GM18870 (cell line): Measurements from ENCODE around the gene C6.
"Not testable (repeated sequence)": the region's sequence is repeated elsewhere in the genome, so short reads cannot be mapped to it uniquely, and the experiment has no call there.

Source experiments
- ATAC-seq: cut with Tn5 transposase; IDR thresholded peaks from one replicate; pipeline ENCODE4 v1.9.1; 2021; ENCODE audit warnings: moderate library complexity; ENCODE audit not compliant: unreplicated experiment

Gene C6

DNA sequence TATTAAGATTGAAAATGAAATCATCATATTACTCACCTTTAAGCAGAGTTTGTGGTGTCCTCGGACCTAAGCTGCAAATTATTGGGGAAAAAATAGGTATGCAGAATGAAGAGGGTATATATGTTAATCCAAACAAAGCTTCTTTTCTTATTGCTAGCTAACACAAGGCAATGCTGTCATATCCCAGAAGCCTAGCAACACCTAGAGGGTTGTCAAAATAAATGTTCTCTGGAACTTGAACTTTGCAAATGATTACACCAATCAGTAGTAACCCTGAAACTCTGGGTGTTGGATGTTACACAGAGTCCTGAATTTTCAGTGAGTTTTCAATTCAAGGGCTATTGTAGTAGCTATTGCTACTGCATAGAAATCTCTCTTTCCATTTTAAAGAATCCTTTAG, at the start of gene C6:
Gene C6 (minus strand): TSS at position 193 of the 400 bp plus-strand sequence. CDS start 10,302 bp downstream, outside the sequence.
- no peak for ATAC-seq

DNA sequence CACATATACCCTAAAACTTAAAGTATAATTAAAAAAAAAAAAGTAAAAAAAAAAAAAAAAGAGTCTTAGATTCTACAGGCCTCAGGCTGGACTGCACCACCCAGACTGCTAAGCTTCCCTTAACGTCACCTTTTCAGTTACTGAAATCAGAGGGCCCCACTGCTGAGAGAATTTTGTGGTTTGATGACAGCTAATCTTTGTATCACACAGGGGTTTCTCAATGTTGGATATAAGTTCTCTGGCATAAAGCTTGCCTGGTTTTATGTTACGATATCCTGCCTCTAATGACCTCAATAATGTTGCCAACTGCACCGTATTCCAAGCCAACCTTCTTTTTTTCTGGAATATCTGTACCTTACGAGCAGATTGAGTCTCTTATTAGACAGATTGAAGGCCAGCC, 43.1 kb upstream of the C6 start:
- no peak for ATAC-seq

DNA sequence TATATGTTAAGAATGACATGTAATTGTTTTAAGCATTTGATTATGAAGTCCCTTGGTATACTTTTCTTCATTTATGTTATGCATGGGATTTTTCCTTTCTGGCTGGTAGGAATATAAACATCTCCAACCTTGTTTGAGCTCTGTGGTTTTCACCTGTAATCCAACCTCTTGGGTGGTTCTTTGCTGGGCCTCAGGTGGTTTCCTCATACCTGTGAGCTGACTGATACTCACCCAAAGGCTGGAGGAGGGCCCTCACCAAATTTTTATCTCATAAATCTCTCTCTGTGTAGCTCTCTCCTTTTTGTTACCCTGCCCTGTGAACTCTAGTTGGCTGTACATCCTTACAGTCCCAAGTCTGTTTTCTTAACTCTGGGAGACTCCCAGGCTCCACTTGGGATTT, 39.8 kb upstream of the C6 start:
- ATAC-seq = no peak

DNA sequence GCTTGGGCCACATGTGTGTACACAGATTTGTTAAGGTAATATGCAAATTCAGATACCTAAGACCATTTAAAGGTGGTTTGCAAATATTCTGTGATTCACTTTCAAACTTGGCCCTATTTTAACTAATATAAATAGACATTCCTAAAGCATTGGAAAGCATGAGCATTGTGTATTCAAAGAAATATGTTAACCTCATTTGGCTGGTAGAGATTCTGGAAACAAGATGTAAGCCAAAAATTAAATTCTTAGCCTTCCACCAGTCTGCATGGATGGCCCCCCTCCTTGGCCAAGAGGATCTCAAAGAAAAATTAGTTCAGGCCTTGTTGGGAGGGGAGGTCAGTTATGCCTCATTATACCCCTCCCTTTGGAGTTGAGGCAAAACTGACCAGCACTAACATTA, 38.7 kb upstream of the C6 start:
- ATAC-seq = no peak

DNA sequence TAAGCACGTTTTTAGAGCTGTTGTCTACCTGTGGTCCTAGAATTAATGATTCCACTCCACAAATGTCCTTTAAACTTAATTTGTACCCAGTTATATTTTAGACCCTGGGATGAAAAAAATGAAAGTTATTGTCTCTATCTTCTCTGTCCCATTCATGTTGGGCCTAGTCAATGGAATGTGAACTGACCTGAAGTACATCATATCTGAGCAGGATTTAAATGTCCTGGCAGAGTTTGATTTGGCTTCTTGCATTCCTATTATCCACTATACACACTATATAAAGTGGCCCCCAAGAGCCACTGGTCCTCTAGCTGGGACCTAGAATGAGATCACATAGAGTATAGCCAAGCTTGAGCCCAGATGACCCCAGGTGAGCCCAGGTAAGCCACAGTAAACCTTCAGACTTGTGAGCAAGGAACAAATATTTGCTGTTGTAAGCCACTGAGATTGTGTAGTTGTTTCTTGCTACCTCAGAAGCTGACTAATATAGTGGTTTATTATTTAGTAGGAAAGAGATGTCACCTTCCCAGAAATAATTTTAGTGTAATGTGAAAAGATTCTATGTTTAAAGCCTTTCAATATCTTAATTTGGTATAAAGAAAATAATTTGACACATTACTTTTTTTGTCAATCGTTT, 37.1 kb upstream of the C6 start:
- ATAC-seq = no peak

DNA sequence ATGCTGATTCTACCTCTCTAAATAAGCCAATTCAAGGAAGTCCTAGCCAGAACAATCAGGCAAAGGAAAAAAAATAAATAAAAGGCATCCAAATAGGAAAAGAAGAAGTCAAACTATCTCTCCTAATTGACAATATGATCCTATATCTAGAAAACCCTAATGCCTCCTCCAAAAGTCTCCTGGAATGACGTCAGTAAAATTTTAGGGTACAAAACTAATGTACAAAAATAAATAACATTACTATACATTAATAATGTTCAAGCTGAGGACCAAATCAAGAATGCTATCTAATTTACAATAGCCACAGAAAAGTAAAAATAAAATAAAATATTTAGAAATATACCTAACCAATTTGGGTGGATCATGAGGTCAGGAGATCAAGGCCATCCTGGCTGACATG, 33.8 kb upstream of the C6 start:
- no peak for ATAC-seq

DNA sequence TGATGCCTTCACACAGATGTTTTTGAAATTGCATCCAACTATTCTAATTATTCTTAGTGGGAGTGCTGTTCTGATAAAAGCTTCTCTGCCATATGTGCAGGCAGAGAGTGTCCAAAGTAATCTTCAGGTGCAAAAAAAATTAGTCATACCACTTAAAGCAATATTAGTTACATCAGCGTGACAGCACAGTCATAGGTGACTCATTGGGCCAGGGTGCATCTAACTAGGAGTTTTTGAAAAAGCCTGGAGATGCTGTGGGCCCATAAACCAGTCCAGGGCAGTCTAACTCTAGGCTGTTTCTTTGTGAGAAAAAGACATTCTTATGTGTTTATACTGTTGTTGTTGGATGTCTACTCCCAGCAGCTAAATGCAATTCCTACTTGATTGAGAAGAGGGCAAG, 33.0 kb upstream of the C6 start:
- ATAC-seq = no peak

DNA sequence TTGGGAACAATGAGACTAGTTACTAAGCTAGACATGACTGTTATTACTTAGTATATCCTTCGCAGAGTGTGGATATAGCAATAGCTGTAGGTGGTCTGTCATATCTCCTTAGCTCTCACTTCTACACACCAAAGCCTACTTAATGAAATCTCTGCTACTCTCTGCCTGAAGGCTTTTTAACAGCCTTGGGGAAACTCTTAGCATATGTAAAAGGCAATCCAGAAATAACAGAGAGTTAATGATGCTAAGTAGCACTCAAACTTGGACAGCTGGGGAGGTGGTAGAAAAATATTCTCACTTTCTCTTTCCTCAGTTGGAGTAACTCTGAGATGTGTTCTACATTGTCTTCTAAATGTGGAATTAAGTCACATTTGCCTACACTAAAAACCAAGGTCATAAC, 30.2 kb upstream of the C6 start:
- ATAC-seq = no peak

DNA sequence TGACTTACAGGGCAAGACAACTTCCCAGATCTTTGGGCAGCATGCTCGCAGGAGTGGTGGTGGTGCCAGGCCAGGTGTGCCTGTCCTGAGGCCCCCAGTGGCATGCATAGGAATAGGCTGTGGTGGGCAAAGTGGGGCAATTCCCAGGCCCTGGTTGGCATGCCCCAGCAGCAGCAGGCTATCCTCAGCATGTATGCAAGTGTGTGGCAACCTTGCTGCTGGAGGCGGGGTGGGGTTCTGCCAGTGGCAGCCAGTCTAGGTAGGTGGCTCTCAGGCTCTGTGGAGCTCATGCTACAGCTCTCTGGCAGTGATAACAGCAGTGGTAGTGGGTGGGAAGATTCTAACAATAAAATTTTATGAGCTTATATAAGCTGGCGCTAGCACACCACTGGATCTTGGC, 27.7 kb upstream of the C6 start:
- no peak for ATAC-seq

DNA sequence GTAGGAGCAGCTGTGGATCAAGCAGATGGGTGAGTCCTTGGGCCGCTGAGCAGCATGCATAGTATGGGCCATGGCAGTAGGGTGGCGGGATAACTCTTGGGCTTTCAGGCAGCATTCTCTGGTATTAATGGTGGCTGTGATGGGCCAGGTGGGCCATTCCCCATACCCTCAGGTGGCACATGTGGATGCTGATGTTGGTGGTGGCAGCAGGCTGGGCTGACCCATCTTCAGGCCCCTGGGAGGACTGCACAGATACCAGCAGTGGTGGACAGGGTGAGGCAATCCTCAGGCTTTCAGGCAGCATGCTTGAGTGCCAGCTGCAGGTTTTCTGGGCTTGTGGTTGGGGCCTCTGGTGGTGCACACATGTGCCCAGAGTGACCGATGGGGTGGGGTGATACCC, 27.1 kb upstream of the C6 start:
- no peak for ATAC-seq

DNA sequence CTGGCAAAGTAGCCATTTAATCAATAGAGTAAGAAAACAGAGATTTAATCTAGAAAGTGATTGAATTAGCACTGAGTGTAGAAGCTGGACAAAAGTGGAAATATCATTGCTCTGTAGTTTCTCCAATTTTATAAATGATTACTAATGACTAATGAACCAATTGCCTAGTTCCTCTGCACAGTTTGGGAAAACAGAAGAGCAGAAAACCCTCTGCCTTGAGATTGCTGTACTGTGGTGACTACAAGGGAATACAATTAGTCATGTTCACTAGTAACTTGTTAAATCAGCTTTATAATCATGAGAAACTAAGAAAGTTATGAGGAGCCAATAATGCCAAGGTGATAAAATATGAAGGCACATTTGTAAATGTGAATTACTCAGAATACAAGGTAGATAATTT, 21.1 kb upstream of the C6 start:
- no peak for ATAC-seq

DNA sequence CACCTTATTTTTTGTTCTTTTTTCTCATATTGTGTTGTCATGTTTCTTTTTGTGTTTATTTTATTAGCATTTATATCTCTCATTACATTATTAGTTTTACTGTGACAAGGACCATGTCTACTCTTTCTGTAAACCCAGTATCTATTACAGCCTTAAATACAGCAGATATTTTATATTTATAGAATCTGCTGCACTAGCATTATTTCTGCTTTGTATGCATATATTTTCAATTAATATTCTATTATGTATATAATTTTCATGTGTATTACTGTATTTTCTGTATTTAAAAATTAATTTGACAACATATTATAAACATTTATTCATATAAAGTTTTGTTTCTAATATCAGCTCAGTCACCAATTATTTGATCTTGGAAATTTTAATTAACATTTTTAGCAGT, 19.5 kb upstream of the C6 start:
- ATAC-seq = no peak

DNA sequence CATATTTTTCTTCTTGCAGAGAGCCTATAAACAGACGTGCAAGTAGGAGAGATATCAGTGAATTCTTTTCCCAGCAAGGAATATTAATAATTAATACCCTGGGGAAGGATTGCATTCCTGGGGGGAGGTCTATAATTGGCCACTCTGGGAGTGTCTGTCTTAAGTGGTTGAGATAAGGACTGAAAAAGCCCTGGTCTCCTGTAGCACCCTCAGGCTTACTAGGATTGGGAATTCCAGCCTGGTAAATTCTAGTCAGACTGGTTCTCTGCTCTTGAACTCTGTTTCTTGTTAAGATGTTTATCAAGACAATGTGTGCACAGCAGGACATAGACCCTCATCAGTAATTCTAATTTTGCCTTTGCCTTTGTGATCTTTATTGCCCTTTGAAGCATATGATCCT, 16.9 kb upstream of the C6 start:
- ATAC-seq = not testable (repeated sequence)

DNA sequence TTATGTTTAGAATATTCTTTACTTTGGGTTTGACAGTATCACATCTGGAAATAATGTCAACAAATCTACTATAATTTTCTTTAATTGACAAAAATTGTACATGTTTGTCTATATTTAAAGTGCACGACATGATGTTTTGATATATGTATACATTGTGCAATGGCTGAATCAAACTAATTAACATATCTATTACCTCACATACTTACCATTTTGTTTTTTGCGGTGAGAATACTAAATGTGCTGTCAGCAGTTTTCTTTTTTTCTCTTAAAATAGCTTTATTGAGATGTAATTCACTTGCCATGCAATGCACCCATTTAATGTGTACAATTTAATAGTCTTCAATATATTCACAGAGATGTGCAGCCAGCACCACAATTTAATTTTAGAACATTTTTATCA, 10.6 kb upstream of the C6 start:
- ATAC-seq = no peak

DNA sequence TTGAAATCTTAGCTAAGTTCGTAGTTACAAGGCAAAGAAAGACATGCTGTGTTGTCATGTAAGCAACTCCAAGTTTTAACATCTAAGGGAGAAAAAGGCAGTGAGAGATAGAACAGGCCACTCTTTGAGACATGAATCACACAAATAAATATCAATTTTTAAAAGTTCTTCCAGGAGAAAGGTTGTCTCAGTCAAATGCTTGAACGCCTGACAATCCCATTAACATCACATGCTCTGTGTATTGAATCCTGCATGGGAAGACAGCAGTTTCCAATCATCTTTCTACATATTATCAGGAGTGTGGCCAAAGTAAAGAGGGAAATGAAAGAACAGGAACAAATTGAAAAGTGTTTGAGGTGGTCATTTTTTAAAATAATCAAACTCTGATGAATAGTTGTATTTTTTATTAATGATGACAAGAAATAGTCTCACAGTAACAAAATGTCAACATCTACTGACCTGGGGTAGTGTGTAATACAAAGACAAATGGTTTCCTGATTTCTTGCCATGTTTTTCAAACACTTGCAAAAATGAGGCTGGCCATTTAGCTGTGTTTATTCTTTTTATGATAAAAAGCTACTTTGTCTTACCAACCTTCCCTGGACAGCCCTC, 6.4 kb upstream of the C6 start:
- ATAC-seq = no peak

DNA sequence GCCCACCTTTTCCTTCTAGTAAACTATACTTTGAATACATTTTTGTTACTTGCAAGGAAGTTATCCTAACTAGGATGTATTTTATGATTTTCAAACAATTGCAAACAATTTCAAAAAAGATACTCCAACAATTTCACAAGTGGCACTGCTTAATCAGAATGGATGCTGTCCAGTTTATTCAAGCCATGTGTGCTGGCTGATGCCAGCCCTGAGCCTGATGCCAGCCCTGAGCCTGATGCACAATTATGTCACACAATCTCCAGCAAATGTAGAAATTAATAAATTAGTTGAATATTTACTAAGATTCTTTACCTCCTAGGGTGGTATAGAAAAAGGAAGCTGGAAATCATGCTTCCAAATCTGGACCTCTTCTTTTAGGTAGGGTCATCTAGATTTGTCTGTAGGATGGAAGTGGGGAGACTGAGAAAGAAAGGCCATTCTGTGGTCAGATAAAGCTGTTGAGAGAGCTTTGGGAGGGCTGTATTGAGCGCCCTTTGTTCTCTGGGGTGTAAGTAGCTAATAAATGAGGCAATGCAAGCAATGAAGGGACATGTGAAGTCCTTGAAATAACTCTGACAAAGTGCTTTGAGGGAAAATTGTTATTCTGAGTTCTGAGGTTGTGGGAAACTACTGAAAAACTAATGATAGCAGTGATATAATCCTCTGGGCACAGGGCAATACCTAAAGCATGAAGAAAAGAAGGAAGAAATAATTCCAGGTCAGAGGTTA, 5.8 kb upstream of the C6 start:
- ATAC-seq = no peak

DNA sequence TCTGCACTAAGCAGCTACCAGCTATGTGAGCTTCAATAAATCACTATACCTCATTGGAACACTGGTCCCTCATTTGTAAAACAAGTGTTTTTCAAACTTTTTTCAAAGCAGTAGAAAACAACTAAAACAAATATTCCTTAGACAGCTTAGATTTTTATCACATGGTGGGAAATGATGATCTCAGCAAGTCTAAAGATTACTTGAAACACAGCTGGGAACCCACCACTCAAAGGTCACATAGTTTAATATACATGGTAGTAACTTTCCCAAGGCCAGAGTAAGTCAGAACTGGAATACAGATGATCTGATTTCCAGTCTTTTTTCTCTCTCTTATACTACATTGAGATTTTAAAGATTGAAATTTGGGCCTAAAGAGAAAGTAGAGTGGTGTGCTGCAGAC, 850 bp upstream of the C6 start:
- ATAC-seq = no peak

DNA sequence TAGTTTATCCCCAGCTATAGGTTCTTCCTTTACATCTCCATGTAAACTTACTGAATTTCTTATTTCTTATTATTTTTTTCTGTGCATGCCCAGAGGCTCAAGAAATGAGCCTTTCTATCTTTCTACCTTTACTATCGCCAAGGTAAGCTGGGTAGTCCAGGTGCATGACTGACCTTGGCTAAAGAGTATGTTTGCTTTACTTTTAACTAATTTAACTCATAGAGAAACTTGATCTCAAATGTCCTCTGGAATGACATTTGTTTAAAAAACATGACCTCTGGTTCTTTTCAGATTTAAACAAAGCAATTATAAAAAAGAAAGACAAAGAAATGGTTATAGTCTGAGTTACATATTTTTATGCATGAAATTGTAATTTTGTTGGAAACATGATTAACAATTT, 397 bp downstream of the C6 start:
- ATAC-seq = no peak

DNA sequence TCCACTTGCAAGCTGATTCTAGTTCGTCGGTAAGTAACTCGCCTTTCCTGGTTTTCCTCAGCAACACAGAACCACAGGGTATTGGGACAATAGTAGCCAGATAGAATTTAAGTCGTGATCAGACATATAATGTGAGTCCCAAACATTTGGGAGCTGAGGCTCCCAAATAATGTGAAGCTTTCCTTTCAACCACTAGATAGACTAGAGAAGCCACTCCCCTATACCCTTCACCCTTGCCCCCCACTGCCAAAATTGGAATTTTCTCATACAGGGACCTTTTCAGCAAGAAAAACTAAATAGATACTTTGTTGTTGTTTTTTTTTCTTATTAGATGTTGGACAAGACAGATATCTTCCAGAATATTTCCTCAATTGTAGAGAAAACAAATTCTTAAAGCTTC, 1.9 kb downstream of the C6 start:
- ATAC-seq = no peak

DNA sequence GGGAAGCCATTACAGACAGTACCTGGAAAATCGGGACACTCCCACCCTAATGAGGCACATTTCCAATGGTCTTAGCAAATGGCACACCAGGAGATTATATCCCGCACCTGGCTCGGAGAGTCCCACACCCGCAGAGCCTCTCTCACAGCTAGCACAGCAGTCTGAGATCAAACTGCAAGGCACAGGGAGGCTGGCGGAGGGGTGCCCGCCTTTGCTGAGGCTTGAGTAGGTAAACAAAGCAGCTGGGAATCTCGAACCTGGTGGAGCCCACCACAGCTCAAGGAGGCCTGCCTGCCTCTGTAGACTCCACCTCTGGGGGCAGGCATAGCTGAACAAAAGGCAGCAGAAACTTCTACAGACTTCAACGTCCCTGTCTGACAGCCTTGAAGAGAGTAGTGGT, 7.9 kb downstream of the C6 start:
- ATAC-seq = not testable (repeated sequence)

DNA sequence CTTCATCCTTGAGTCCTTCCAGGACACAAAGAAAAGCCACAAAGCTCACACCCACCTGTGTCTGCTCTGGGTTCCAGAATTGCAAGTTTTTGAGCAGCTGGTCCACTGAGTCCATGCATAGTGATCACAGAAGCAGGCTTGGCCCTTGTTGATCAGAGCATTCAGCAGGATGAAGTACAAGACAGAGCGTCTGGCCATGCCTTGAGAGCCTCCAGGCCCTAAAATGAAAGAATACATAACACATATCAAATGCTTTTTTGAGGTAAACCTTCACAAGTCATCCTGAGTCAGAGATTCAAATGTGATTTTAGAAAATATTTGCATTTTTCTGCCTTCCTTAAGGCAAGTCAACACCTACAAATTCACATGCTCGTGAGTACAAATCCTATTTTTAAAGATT, 10.3 kb downstream of the C6 start:
- ATAC-seq = no peak

DNA sequence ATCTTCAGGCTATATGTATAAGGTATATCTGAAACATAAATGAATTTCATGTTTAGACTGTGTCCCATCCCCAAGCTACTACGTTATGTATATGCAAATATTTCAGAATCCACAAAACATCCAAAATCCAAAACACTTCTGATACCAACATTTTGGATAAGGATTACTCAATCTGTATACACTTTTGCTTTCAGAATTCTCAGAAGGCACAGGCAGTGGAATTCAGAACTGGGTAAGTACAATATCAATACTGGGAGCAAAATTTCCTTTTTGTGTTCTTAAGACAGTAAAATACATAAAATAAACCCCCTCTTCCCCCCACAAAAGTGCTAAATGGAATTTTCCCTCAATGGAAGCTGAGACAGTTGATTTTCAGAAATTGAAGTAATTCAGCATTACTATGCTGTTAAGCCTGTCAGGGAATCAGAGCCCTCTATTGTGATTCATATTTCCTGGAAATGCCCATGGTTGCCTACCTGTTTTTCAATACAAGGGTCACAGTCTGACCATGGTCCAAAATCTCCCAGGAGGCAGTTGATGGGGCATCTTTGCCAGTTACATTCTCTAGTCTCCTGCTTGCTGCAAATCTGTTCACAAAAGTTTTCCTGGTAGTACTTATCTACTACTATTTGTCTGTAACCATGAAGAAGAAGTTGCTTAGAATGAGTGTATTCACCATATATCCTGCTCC, 12.1 kb downstream of the C6 start:
- no peak for ATAC-seq
